Measurements from ENCODE around the gene ATRX. TPM values are rescaled to one million over a fixed set of nuclear protein-coding genes. Genes with fewer than 3 reads are reported as not detected.
"Not testable (repeated sequence)": the region's sequence is repeated elsewhere in the genome, so short reads cannot be mapped to it uniquely, and the experiment has no call there.

Gene ATRX
- total and polyA plus RNA-seq, 3 experiments from 2014 or later = 56.6 to 80.8 (median 61.1) TPM

- DNase-seq = no peak
- Histone ChIP-seq H3K36me3 (ENCODE audit: insufficient read depth, low read length) (no peaks in the 10 kb centered on the region), H3K4me1 (ENCODE audit: insufficient read depth, low read length) (no peaks in the 10 kb centered on the region), H3K27ac (ENCODE audit: low read depth, low read length) (no peak overlapping the region), H3K4me3 (ENCODE audit: low read length) (no peak overlapping the region), H3K27me3 (ENCODE audit: insufficient read depth, low read length, poor library complexity, severe bottlenecking) (no peaks in the 10 kb centered on the region), H3K9me3 (ENCODE audit: low read length) (no peaks in the 10 kb centered on the region)
- ChIA-PET CTCF (no interaction called here), POLR2A (no interaction called here)
- no peak overlapping the region for H3K4me3 Mint-ChIP-seq
- peaks cover 0 to 2% (median 0%) of the 10 kb centered on the region in 3 donors for H3K4me1 Mint-ChIP-seq
- H3K27me3 Mint-ChIP-seq = peaks cover 0 to 3% of the 10 kb centered on the region in 2 donors
- peaks cover 3 to 6% (median 5%) of the 10 kb centered on the region in 5 donors for H3K9me3 Mint-ChIP-seq
- peaks cover 6 to 46% (median 14%) of the 10 kb centered on the region in 3 donors for H3K36me3 Mint-ChIP-seq
- peak overlapping the region in 1 of 8 donors; percentile 15 for H3K27ac Mint-ChIP-seq
These were observed 237.3 kb downstream of the ATRX start for GRCh38 chrX:77548751-77549150.

GRCh38 chrX:77539778-77540177, 246.2 kb downstream of the ATRX start:
- H3K9me3 Mint-ChIP-seq = peaks cover 0 to 18% (median 12%) of the 10 kb centered on the region in 5 donors
- H3K9me3 ChIP-seq (ENCODE audit: low read length); H3K27ac ChIP-seq (ENCODE audit: low read depth, low read length); H3K4me3 ChIP-seq (ENCODE audit: low read length); DNase-seq; H3K27me3 Mint-ChIP-seq; H3K27ac Mint-ChIP-seq; H3K4me3 Mint-ChIP-seq; CTCF ChIA-PET; H3K4me1 ChIP-seq (ENCODE audit: insufficient read depth, low read length); H3K27me3 ChIP-seq (ENCODE audit: insufficient read depth, low read length, poor library complexity, severe bottlenecking); POLR2A ChIA-PET; H3K36me3 ChIP-seq (ENCODE audit: insufficient read depth, low read length): not testable (repeated sequence)
- H3K36me3 Mint-ChIP-seq = peaks cover 12 to 50% (median 43%) of the 10 kb centered on the region in 3 donors
- H3K4me1 Mint-ChIP-seq = peaks cover 0 to 17% (median 12%) of the 10 kb centered on the region in 3 donors

- POLR2A ChIA-PET; H3K36me3 ChIP-seq (ENCODE audit: insufficient read depth, low read length); CTCF ChIA-PET; H3K4me3 Mint-ChIP-seq; H3K27me3 ChIP-seq (ENCODE audit: insufficient read depth, low read length, poor library complexity, severe bottlenecking); H3K9me3 ChIP-seq (ENCODE audit: low read length); DNase-seq; H3K4me1 ChIP-seq (ENCODE audit: insufficient read depth, low read length); H3K27ac ChIP-seq (ENCODE audit: low read depth, low read length); H3K27me3 Mint-ChIP-seq; H3K4me3 ChIP-seq (ENCODE audit: low read length): not testable (repeated sequence)
- peaks cover 0 to 23% (median 16%) of the 10 kb centered on the region in 5 donors for H3K9me3 Mint-ChIP-seq
- peaks cover 9 to 51% (median 22%) of the 10 kb centered on the region in 3 donors for H3K36me3 Mint-ChIP-seq
- peaks cover 22 to 55% (median 31%) of the 10 kb centered on the region in 3 donors for H3K4me1 Mint-ChIP-seq
- peak overlapping the region in 1 of 8 donors; percentile 33 for H3K27ac Mint-ChIP-seq
These were observed 254.8 kb downstream of the ATRX start for GRCh38 chrX:77531261-77531660.

- H3K4me3 ChIP-seq (ENCODE audit: low read length) = no peak overlapping the region
- no peak overlapping the region for H3K4me3 Mint-ChIP-seq
- DNase-seq = no peak
- H3K27me3 ChIP-seq (ENCODE audit: insufficient read depth, low read length, poor library complexity, severe bottlenecking) = no peaks in the 10 kb centered on the region
- peak overlapping the region; percentile 4 for H3K27ac ChIP-seq (ENCODE audit: low read depth, low read length)
- peaks cover 3% of the 10 kb centered on the region for H3K36me3 ChIP-seq (ENCODE audit: insufficient read depth, low read length)
- peak overlapping the region in 1 of 8 donors; percentile 17 for H3K27ac Mint-ChIP-seq
- POLR2A ChIA-PET = no interaction called here
- H3K4me1 Mint-ChIP-seq = peaks cover 25 to 57% (median 36%) of the 10 kb centered on the region in 3 donors
- H3K36me3 Mint-ChIP-seq = peaks cover 8 to 45% (median 24%) of the 10 kb centered on the region in 3 donors
- CTCF ChIA-PET = no interaction called here
- peaks cover 0 to 5% of the 10 kb centered on the region in 2 donors for H3K27me3 Mint-ChIP-seq
- H3K9me3 ChIP-seq (ENCODE audit: low read length) = no peaks in the 10 kb centered on the region
- no peaks in the 10 kb centered on the region for H3K4me1 ChIP-seq (ENCODE audit: insufficient read depth, low read length)
- H3K9me3 Mint-ChIP-seq = peaks cover 0 to 23% (median 16%) of the 10 kb centered on the region in 5 donors
These were observed 258.0 kb downstream of the ATRX start for GRCh38 chrX:77528034-77528433.

GRCh38 chrX:77527233-77528001, 258.6 kb downstream of the ATRX start:
- H3K27me3 Mint-ChIP-seq = peaks cover 0 to 5% of the 10 kb centered on the region in 2 donors
- H3K36me3 Mint-ChIP-seq = peaks cover 10 to 46% (median 25%) of the 10 kb centered on the region in 3 donors
- peak overlapping the region in 1 of 8 donors; percentile 31 for H3K27ac Mint-ChIP-seq
- peaks cover 24 to 53% (median 36%) of the 10 kb centered on the region in 3 donors for H3K4me1 Mint-ChIP-seq
- peaks cover 0 to 23% (median 16%) of the 10 kb centered on the region in 5 donors for H3K9me3 Mint-ChIP-seq
- ChIA-PET CTCF (no interaction called here), POLR2A (no interaction called here)
- no peak for DNase-seq
- no peak overlapping the region for H3K4me3 ChIP-seq (ENCODE audit: low read length)
- H3K27ac ChIP-seq (ENCODE audit: low read depth, low read length) = no peak overlapping the region
- no peak overlapping the region for H3K4me3 Mint-ChIP-seq
- H3K9me3 ChIP-seq (ENCODE audit: low read length) = no peaks in the 10 kb centered on the region
- peaks cover 3% of the 10 kb centered on the region for H3K36me3 ChIP-seq (ENCODE audit: insufficient read depth, low read length)
- H3K4me1 ChIP-seq (ENCODE audit: insufficient read depth, low read length) = no peaks in the 10 kb centered on the region
- no peaks in the 10 kb centered on the region for H3K27me3 ChIP-seq (ENCODE audit: insufficient read depth, low read length, poor library complexity, severe bottlenecking)

- POLR2A ChIA-PET = no interaction called here
- Mint-ChIP-seq H3K36me3 (peaks cover 14 to 78% (median 18%) of the 10 kb centered on the region in 3 donors), H3K27me3 (peaks cover 0 to 2% of the 10 kb centered on the region in 2 donors), H3K4me3 (no peak overlapping the region), H3K27ac (no peak overlapping the region), H3K9me3 (peaks cover 0 to 3% (median 0%) of the 10 kb centered on the region in 5 donors), H3K4me1 (peaks cover 0 to 19% (median 15%) of the 10 kb centered on the region in 3 donors)
- H3K27ac ChIP-seq (ENCODE audit: low read depth, low read length) = no peak overlapping the region
- no peaks in the 10 kb centered on the region for H3K27me3 ChIP-seq (ENCODE audit: insufficient read depth, low read length, poor library complexity, severe bottlenecking)
- DNase-seq = no peak
- H3K36me3 ChIP-seq (ENCODE audit: insufficient read depth, low read length) = no peaks in the 10 kb centered on the region
- no peaks in the 10 kb centered on the region for H3K9me3 ChIP-seq (ENCODE audit: low read length)
- no peaks in the 10 kb centered on the region for H3K4me1 ChIP-seq (ENCODE audit: insufficient read depth, low read length)
- H3K4me3 ChIP-seq (ENCODE audit: low read length) = no peak overlapping the region
- CTCF ChIA-PET = no interaction called here
These were observed 266.3 kb downstream of the ATRX start for GRCh38 chrX:77519765-77520164.

- CTCF ChIA-PET = no interaction called here
- POLR2A ChIA-PET = no interaction called here
These were observed 271.8 kb downstream of the ATRX start for GRCh38 chrX:77514177-77514576.

GRCh38 chrX:77510007-77510406, 276.0 kb downstream of the ATRX start:
- H3K36me3 Mint-ChIP-seq = peaks cover 18 to 76% (median 19%) of the 10 kb centered on the region in 3 donors
- CTCF ChIA-PET = no interaction called here
- peaks cover 0 to 2% of the 10 kb centered on the region in 2 donors for H3K27me3 Mint-ChIP-seq
- H3K9me3 ChIP-seq (ENCODE audit: low read length) = no peaks in the 10 kb centered on the region
- no peaks in the 10 kb centered on the region for H3K36me3 ChIP-seq (ENCODE audit: insufficient read depth, low read length)
- POLR2A ChIA-PET = no interaction called here
- H3K4me1 ChIP-seq (ENCODE audit: insufficient read depth, low read length) = no peaks in the 10 kb centered on the region
- H3K27ac ChIP-seq (ENCODE audit: low read depth, low read length) = no peak overlapping the region
- H3K9me3 Mint-ChIP-seq = peaks cover 0 to 3% (median 0%) of the 10 kb centered on the region in 5 donors
- H3K27ac Mint-ChIP-seq = peak overlapping the region in 4 of 8 donors; percentile 3 to 48 (median 34)
- H3K27me3 ChIP-seq (ENCODE audit: insufficient read depth, low read length, poor library complexity, severe bottlenecking) = no peaks in the 10 kb centered on the region
- no peak for DNase-seq
- H3K4me3 ChIP-seq (ENCODE audit: low read length) = no peak overlapping the region
- H3K4me1 Mint-ChIP-seq = peaks cover 0 to 9% (median 0%) of the 10 kb centered on the region in 3 donors
- H3K4me3 Mint-ChIP-seq = no peak overlapping the region

More at GRCh38 chrX:77514177-77514576, 271.8 kb downstream of the ATRX start:
- Mint-ChIP-seq H3K27ac (peak overlapping the region in 1 of 8 donors; percentile 51), H3K36me3 (peaks cover 19 to 90% (median 26%) of the 10 kb centered on the region in 3 donors), H3K4me1 (peaks cover 0 to 19% (median 15%) of the 10 kb centered on the region in 3 donors), H3K4me3 (no peak overlapping the region), H3K27me3 (peaks cover 0 to 4% of the 10 kb centered on the region in 2 donors), H3K9me3 (peaks cover 0 to 5% (median 0%) of the 10 kb centered on the region in 5 donors)
- Histone ChIP-seq H3K4me3 (ENCODE audit: low read length) (no peak overlapping the region), H3K36me3 (ENCODE audit: insufficient read depth, low read length) (no peaks in the 10 kb centered on the region), H3K9me3 (ENCODE audit: low read length) (no peaks in the 10 kb centered on the region), H3K27me3 (ENCODE audit: insufficient read depth, low read length, poor library complexity, severe bottlenecking) (no peaks in the 10 kb centered on the region), H3K27ac (ENCODE audit: low read depth, low read length) (no peak overlapping the region), H3K4me1 (ENCODE audit: insufficient read depth, low read length) (no peaks in the 10 kb centered on the region)
- DNase-seq = no peak
